ENCODE results near the gene SEC14L5.

Gene SEC14L5

DNA sequence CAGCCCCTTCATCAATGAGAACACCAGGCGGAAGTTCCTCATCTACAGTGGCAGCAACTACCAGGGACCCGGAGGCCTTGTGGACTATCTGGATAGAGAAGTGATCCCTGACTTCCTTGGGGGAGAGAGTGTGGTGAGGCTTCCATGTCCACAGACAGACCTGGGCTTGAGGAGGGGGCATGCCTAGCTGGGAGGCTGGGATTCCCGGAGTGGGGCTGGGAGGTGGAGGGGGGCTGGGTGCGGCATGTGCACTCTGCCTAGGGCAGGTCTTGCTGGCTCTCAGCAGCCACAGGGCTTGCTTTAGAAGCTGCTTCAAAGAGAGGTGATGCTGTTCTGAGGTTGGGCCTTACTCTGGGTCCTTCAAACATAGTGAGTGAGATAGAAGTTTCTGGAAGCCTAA is 47.8 kb downstream of the SEC14L5 start:
- Histone ChIP-seq H3K4me2 (ENCODE audit: low read depth, low read length) (no peak overlapping the region), H3K27me3 (replicated peaks; ENCODE audit: insufficient read depth, low read length) (peaks cover 81% of the 10 kb centered on the region), H3K36me3 (replicated peaks; ENCODE audit: insufficient read depth, low read length) (no peaks in the 10 kb centered on the region), H3K4me3 (ENCODE audit: low read length) (no peak overlapping the region), H3K79me2 (ENCODE audit: low read length) (no peaks in the 10 kb centered on the region), H3K9me3 (replicated peaks; ENCODE audit: insufficient read depth, low read length) (no peaks in the 10 kb centered on the region), H3F3A (ENCODE audit: insufficient read depth, low read length) (no peaks in the 10 kb centered on the region), H3K9me2 (replicated peaks; ENCODE audit: insufficient read depth, low read length) (no peaks in the 10 kb centered on the region), H2AFZ (ENCODE audit: low read length) (no peak overlapping the region), H3K4me1 (ENCODE audit: low read length) (no peaks in the 10 kb centered on the region), H3K9ac (ENCODE audit: low read length) (no peak overlapping the region), H4K20me1 (ENCODE audit: insufficient read depth, low read length) (no peaks in the 10 kb centered on the region), H3K27ac (ENCODE audit: low read length) (no peak overlapping the region)
- DNase-seq, result no peak
- TF ChIP-seq EZH2phosphoT487 (IDR thresholded peaks at IDR 0.05; ENCODE audit: low read length) (no peak), EZH2 (optimal IDR thresholded peaks at IDR 0.05; ENCODE audit: low read depth, low read length) (no peak), CTCF (IDR thresholded peaks at IDR 0.05; ENCODE audit: low read length) (no peak)

DNA sequence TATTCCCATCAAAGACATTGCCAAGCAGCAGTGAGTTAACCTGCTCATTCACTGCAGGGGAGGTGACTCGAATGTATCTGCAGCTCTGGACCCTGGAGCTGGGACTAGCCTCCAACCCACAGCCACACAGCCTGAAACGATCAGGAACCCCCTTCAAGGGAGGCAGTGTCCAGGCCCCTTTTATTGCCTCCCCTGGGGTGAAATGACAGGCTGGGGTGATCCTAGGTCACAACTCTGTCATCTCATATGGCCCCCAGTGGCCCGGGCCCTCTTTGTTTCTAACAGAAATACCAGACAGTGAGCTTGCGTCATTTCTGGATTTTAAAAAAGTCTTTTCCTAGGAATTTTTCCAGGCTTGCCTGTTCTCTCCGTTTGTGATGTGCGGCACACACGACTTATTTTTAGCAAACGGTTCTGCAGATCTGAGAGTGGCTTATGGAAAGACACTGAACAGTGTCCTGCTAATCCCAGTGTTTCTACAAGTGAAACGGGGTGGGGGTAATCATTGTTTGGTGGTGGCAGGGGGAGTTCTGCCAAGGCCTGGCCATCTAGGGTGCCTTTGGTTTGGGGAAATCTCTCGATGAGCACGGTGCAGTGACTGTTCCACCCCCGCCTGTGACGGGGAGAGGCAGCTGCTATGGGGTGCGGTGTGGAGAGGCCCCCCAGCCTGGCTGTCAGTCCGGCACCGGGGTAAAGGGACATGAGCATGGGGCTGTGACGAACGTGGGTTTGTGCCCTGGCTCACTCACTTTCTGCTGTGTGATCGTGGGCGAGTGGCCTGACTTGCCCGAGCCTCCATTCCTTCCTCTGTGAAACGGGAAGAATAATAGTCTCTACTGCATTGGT is 48.4 kb downstream of the SEC14L5 start:
- H4K20me1 ChIP-seq (ENCODE audit: insufficient read depth, low read length), result no peaks in the 10 kb centered on the region
- peaks cover 84% of the 10 kb centered on the region for H3K27me3 ChIP-seq (replicated peaks; ENCODE audit: insufficient read depth, low read length)
- H3K9me2 ChIP-seq (replicated peaks; ENCODE audit: insufficient read depth, low read length), result no peaks in the 10 kb centered on the region
- no peak overlapping the region for H3K27ac ChIP-seq (ENCODE audit: low read length)
- H3K4me2 ChIP-seq (ENCODE audit: low read depth, low read length), result no peak overlapping the region
- no peaks in the 10 kb centered on the region for H3K36me3 ChIP-seq (replicated peaks; ENCODE audit: insufficient read depth, low read length)
- H3K9me3 ChIP-seq (replicated peaks; ENCODE audit: insufficient read depth, low read length), result no peaks in the 10 kb centered on the region
- H3F3A ChIP-seq (ENCODE audit: insufficient read depth, low read length), result no peaks in the 10 kb centered on the region
- no peak overlapping the region for H3K9ac ChIP-seq (ENCODE audit: low read length)
- no peaks in the 10 kb centered on the region for H3K4me1 ChIP-seq (ENCODE audit: low read length)
- no peak for DNase-seq
- no peak overlapping the region for H3K4me3 ChIP-seq (ENCODE audit: low read length)
- no peak overlapping the region for H2AFZ ChIP-seq (ENCODE audit: low read length)
- H3K79me2 ChIP-seq (ENCODE audit: low read length), result no peaks in the 10 kb centered on the region
- TF ChIP-seq EZH2 (optimal IDR thresholded peaks at IDR 0.05; ENCODE audit: low read depth, low read length), result no peak
- no peak for TF ChIP-seq CTCF (IDR thresholded peaks at IDR 0.05; ENCODE audit: low read length)
- TF ChIP-seq EZH2phosphoT487 (IDR thresholded peaks at IDR 0.05; ENCODE audit: low read length), result no peak

DNA sequence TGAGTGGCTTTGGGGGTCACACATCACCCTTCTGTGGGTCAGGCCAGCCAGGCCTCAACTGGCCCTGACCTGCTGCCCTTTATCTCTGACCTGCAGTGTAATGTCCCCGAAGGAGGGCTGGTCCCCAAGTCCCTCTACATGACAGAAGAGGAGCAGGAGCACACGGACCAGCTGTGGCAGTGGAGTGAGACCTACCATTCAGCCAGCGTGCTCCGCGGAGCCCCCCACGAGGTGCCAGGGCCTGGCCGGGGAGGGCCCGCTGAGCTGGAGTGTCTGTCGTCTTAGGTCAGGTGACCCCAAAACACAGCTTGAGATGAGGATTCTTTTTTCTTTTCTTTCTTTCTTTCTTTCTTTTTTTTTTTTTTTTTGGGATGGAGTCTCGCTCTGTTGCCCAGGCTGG is 49.1 kb downstream of the SEC14L5 start:
- Histone ChIP-seq H3F3A (ENCODE audit: insufficient read depth, low read length) (no peaks in the 10 kb centered on the region), H3K9me2 (replicated peaks; ENCODE audit: insufficient read depth, low read length) (no peaks in the 10 kb centered on the region), H2AFZ (ENCODE audit: low read length) (no peak overlapping the region), H3K4me1 (ENCODE audit: low read length) (no peaks in the 10 kb centered on the region), H3K9me3 (replicated peaks; ENCODE audit: insufficient read depth, low read length) (no peaks in the 10 kb centered on the region), H3K4me2 (ENCODE audit: low read depth, low read length) (no peak overlapping the region), H3K9ac (ENCODE audit: low read length) (no peak overlapping the region), H3K27ac (ENCODE audit: low read length) (no peak overlapping the region), H3K79me2 (ENCODE audit: low read length) (no peaks in the 10 kb centered on the region), H3K4me3 (ENCODE audit: low read length) (no peak overlapping the region), H3K36me3 (replicated peaks; ENCODE audit: insufficient read depth, low read length) (no peaks in the 10 kb centered on the region), H4K20me1 (ENCODE audit: insufficient read depth, low read length) (no peaks in the 10 kb centered on the region), H3K27me3 (replicated peaks; ENCODE audit: insufficient read depth, low read length) (peaks cover 84% of the 10 kb centered on the region)
- DNase-seq, result no peak
- TF ChIP-seq EZH2phosphoT487 (IDR thresholded peaks at IDR 0.05; ENCODE audit: low read length) (no peak), EZH2 (optimal IDR thresholded peaks at IDR 0.05; ENCODE audit: low read depth, low read length) (no peak), CTCF (IDR thresholded peaks at IDR 0.05; ENCODE audit: low read length) (no peak)

All from MM.1S (cell line).